Activated T-cell treated with anti-CD3 and anti-CD28 coated beads, Interleukin-2, amount 50 U/mL, for 4 hours (primary cell): ENCODE data around the gene ZNF490. TPM values are rescaled to one million over a fixed set of nuclear protein-coding genes. Genes with fewer than 3 reads are reported as not detected.
"Not testable (repeated sequence)": the region's sequence is repeated elsewhere in the genome, so short reads cannot be mapped to it uniquely, and the experiment has no call there.

Experiments used
- ATAC-seq, 2 donors: fragments of 200-7000 bp; cut with Tn5 transposase; one replicate each; pipeline ENCODE4 v1.10.0; 2021
- DNase-seq: peaks from one replicate; pipeline ENCODE4 v3.0.0-alpha.2; 2020
- H3K27me3 Mint-ChIP-seq: one replicate; pipeline ENCODE4 v1.8.0; 2021; ENCODE audit warnings: low read depth, mixed read lengths
- H3K36me3 Mint-ChIP-seq: one replicate; pipeline ENCODE4 v1.8.0; 2022; ENCODE audit warnings: mixed read lengths; ENCODE audit not compliant: insufficient read depth
- H3K4me1 Mint-ChIP-seq: one replicate; pipeline ENCODE4 v1.8.0; 2021; ENCODE audit warnings: low read depth, mixed read lengths
- H3K4me3 Mint-ChIP-seq: one replicate; pipeline ENCODE4 v1.8.0; 2021; ENCODE audit warnings: mild to moderate bottlenecking, moderate library complexity, mixed read lengths
- H3K9me3 Mint-ChIP-seq: one replicate; pipeline ENCODE4 v1.8.0; 2021; ENCODE audit warnings: mixed read lengths
- total RNA-seq, 3 donors: library from RNA; stranded (reverse); gene quantifications; one replicate each; pipeline ENCODE4 v1.2.1, GENCODE V29; 2021

Gene ZNF490
- total RNA-seq, 3 donors from 2014 or later = 7.2 to 7.8 (median 7.5) TPM

- DNase-seq (no peak), ATAC-seq (no peak)
- H3K36me3 Mint-ChIP-seq = peaks cover 8% of the 10 kb centered on the region
- peaks cover 17% of the 10 kb centered on the region for H3K4me1 Mint-ChIP-seq
- H3K9me3 Mint-ChIP-seq = no peaks in the 10 kb centered on the region
- no peaks in the 10 kb centered on the region for H3K27me3 Mint-ChIP-seq
- H3K4me3 Mint-ChIP-seq = no peak overlapping the region
Observed at GRCh38 chr19:12638611-12639182, 28.1 kb upstream of the ZNF490 start.

GRCh38 chr19:12636631-12637030, 26.0 kb upstream of the ZNF490 start:
- no peak overlapping the region for H3K4me3 Mint-ChIP-seq
- ATAC-seq (no peak), DNase-seq (no peak)
- peaks cover 11% of the 10 kb centered on the region for H3K36me3 Mint-ChIP-seq
- H3K9me3 Mint-ChIP-seq = no peaks in the 10 kb centered on the region
- peaks cover 17% of the 10 kb centered on the region for H3K4me1 Mint-ChIP-seq
- H3K27me3 Mint-ChIP-seq = no peaks in the 10 kb centered on the region

GRCh38 chr19:12629215-12629614, 18.6 kb upstream of the ZNF490 start:
- H3K36me3 Mint-ChIP-seq = peaks cover 38% of the 10 kb centered on the region
- peaks cover 12% of the 10 kb centered on the region for H3K9me3 Mint-ChIP-seq
- ATAC-seq (peak in 1 of 2 donors; percentile 25), DNase-seq (no peak)
- no peaks in the 10 kb centered on the region for H3K4me1 Mint-ChIP-seq
- no peaks in the 10 kb centered on the region for H3K27me3 Mint-ChIP-seq
- no peak overlapping the region for H3K4me3 Mint-ChIP-seq

- ATAC-seq (no peak), DNase-seq (no peak)
- Mint-ChIP-seq H3K4me3 (no peak overlapping the region), H3K27me3 (no peaks in the 10 kb centered on the region), H3K4me1 (no peaks in the 10 kb centered on the region), H3K9me3 (peaks cover 12% of the 10 kb centered on the region), H3K36me3 (peaks cover 34% of the 10 kb centered on the region)
Observed at GRCh38 chr19:12628040-12629022, 17.7 kb upstream of the ZNF490 start.

- H3K27me3 Mint-ChIP-seq = no peaks in the 10 kb centered on the region
- H3K4me1 Mint-ChIP-seq = peaks cover 1% of the 10 kb centered on the region
- ATAC-seq = no peak
- no peak for DNase-seq
- no peak overlapping the region for H3K4me3 Mint-ChIP-seq
- peaks cover 31% of the 10 kb centered on the region for H3K36me3 Mint-ChIP-seq
- H3K9me3 Mint-ChIP-seq = peaks cover 12% of the 10 kb centered on the region
Observed at GRCh38 chr19:12626958-12627357, 16.3 kb upstream of the ZNF490 start.

GRCh38 chr19:12623361-12624031, 12.9 kb upstream of the ZNF490 start:
- Mint-ChIP-seq H3K27me3 (no peaks in the 10 kb centered on the region), H3K9me3 (peaks cover 5% of the 10 kb centered on the region), H3K4me1 (peaks cover 6% of the 10 kb centered on the region), H3K4me3 (no peak overlapping the region), H3K36me3 (peaks cover 22% of the 10 kb centered on the region)
- DNase-seq (no peak), ATAC-seq (no peak)

- not testable (repeated sequence) for H3K4me3 Mint-ChIP-seq, H3K27me3 Mint-ChIP-seq, DNase-seq, ATAC-seq, H3K36me3 Mint-ChIP-seq, H3K9me3 Mint-ChIP-seq
- peaks cover 10% of the 10 kb centered on the region for H3K4me1 Mint-ChIP-seq
Observed at GRCh38 chr19:12621253-12622024, 10.8 kb upstream of the ZNF490 start.

- no peak overlapping the region for H3K4me3 Mint-ChIP-seq
- H3K9me3 Mint-ChIP-seq = no peaks in the 10 kb centered on the region
- DNase-seq (no peak), ATAC-seq (no peak)
- H3K27me3 Mint-ChIP-seq = no peaks in the 10 kb centered on the region
- H3K36me3 Mint-ChIP-seq = peaks cover 15% of the 10 kb centered on the region
- peaks cover 34% of the 10 kb centered on the region for H3K4me1 Mint-ChIP-seq
Observed at GRCh38 chr19:12617646-12618045, 7.0 kb upstream of the ZNF490 start.

- Mint-ChIP-seq H3K4me1 (peaks cover 41% of the 10 kb centered on the region), H3K36me3 (peaks cover 10% of the 10 kb centered on the region), H3K9me3 (no peaks in the 10 kb centered on the region), H3K27me3 (no peaks in the 10 kb centered on the region), H3K4me3 (peak overlapping the region; percentile 99)
- DNase-seq = no peak
- no peak for ATAC-seq
Observed at GRCh38 chr19:12611361-12611699, 717 bp upstream of the ZNF490 start.

- H3K9me3 Mint-ChIP-seq = no peaks in the 10 kb centered on the region
- no peak overlapping the region for H3K4me3 Mint-ChIP-seq
Observed at GRCh38 chr19:12607631-12608030, 3.0 kb downstream of the ZNF490 start.

GRCh38 chr19:12606796-12607195, 3.8 kb downstream of the ZNF490 start:
- DNase-seq (no peak), ATAC-seq (no peak)
- H3K9me3 Mint-ChIP-seq = no peaks in the 10 kb centered on the region
- no peaks in the 10 kb centered on the region for H3K27me3 Mint-ChIP-seq
- peaks cover 27% of the 10 kb centered on the region for H3K4me1 Mint-ChIP-seq
- no peak overlapping the region for H3K4me3 Mint-ChIP-seq
- no peaks in the 10 kb centered on the region for H3K36me3 Mint-ChIP-seq

More at GRCh38 chr19:12607631-12608030, 3.0 kb downstream of the ZNF490 start:
- Mint-ChIP-seq H3K36me3 (no peaks in the 10 kb centered on the region), H3K4me1 (peaks cover 28% of the 10 kb centered on the region), H3K27me3 (no peaks in the 10 kb centered on the region)
- no peak for DNase-seq
- no peak for ATAC-seq

- ATAC-seq = peak; percentile 97 to 100
- H3K4me1 Mint-ChIP-seq = peaks cover 13% of the 10 kb centered on the region
- peaks cover 3% of the 10 kb centered on the region for H3K36me3 Mint-ChIP-seq
- no peaks in the 10 kb centered on the region for H3K9me3 Mint-ChIP-seq
- DNase-seq = peak; percentile 26
- no peak overlapping the region for H3K4me3 Mint-ChIP-seq
- H3K27me3 Mint-ChIP-seq = no peaks in the 10 kb centered on the region
Observed at GRCh38 chr19:12603714-12604113, 6.9 kb downstream of the ZNF490 start.

- Mint-ChIP-seq H3K4me1 (no peaks in the 10 kb centered on the region), H3K27me3 (no peaks in the 10 kb centered on the region), H3K4me3 (no peak overlapping the region), H3K36me3 (peaks cover 8% of the 10 kb centered on the region), H3K9me3 (no peaks in the 10 kb centered on the region)
- no peak for DNase-seq
- no peak for ATAC-seq
Observed at GRCh38 chr19:12597594-12597993, 13.0 kb downstream of the ZNF490 start.
